ENCODE data around the gene ZSWIM7.
A peak's percentile ranks its signal among the peaks of the same experiment; 100 is the strongest.
"Not testable (repeated sequence)": the region's sequence is repeated elsewhere in the genome, so short reads cannot be mapped to it uniquely, and the experiment has no call there.

The ZSWIM7 gene

DNA sequence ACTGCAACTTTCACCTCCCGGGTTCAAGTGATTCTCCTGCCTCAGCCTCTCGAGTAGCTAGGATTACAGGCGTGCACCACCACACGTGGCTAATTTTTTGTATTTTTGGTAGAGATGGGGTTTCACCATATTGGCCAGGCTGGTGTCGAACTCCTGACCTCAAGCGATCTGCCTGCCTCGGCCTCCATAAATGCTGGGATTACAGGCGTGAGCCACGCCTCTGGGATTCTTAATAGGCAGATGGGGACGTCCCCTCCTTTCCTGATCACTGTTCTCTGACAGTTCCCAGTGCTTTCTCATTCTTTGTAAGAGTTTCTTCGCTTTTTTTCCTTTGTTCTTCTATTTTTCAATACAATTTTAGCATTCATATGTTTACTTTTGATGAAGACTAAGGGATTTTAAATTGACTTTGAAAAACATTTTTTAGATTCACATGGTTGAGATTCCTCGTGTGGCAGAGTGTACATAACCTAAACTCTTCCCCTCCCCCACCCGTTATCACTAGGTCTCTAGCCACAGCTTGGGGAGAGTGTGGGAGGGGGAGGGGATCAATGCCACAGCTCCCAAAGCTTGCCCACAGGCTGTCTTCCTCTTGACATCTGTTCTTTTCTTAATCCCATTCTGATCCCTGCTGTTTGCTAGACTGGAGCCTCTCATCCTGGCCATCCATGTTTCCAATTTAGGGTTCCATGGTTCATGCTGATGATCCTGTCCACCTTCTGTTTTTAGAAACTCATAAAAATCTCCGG is 43.5 kb downstream of the ZSWIM7 start:
- DNase-seq = no peak

DNA sequence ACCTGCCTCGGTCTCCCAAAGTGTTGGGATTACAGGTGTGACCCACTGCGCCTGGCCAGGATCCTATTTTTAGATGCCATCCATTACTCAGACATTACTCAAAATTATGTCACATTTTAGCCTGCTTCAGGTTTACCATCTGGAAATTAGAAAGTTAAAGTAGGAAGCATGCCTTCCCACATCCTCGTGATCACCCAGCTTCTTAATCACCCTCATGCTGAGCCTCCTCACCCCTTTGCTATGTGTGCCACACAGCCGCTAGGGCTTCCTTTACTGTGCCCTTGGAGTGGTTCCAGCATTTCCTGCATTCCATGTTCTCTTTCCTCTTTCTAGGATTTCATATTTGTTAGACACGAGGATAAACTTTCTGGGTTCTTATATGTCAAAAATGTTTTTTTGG is 45.3 kb downstream of the ZSWIM7 start:
- no peak for DNase-seq

DNA sequence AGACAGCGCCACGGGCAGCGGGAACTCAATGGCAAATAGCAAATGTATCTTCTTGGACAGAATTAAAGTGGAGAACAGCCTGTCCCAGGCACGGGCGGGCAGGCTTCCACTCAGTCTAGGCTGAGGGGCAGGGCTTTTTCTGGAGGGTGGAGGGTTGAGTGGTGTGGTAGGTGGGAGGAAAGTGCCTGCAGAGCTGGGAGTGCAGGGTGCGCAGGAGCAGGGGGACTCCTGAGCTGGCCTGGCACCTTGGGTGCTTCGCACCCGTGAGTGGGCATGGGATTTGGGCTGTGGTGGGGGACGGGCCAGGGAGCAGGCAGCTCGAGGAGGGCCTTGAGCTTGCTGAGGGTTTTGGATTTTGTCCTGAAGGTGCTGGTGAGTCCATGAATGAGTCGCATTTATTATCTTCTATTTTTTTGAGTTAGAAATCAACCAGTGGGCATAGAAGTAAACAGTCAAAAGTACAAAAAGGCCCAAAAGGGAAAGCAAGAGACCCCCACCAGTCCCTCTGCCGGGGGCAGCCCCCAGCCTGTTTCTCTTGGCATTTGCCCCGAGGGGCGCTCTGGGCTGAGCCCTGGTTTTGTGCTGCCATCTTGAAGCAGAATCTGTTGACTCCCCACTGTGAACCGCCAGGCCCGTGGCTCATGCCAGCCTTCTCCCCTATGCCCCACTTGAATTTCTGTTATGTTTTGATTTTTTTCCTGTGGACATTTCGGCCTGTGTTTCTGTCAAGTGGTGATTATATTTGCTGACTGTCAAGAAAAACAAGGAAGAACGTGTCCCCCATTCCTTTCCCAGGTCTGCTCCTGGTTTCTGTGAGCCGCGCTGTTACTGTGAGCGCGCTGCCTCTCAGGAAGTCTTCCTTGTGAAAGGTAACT is 46.4 kb downstream of the ZSWIM7 start:
- DNase-seq = no peak

DNA sequence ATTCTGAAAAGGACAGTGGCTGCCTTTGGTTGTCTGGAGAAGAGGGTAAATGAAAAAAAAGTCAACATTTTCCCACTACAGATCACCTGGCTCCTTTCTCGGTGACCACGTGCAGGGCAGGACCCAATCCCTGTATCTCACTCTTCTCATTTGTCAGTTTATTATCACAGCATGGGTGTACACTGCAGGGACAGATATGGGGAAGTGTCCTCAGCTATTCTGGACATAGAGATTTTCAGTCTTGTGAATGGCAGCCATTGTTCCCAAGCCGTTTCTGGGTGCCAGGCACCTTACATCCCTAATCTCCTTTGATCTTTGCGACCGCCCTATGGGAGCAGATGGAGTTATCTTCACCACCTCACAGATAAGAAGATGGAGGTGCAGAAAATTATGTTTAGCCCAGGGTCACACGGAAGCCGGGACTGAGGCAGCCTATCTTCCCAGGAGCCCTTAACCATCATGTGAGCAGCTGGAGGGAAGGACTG is 47.4 kb downstream of the ZSWIM7 start:
- DNase-seq = no peak

DNA sequence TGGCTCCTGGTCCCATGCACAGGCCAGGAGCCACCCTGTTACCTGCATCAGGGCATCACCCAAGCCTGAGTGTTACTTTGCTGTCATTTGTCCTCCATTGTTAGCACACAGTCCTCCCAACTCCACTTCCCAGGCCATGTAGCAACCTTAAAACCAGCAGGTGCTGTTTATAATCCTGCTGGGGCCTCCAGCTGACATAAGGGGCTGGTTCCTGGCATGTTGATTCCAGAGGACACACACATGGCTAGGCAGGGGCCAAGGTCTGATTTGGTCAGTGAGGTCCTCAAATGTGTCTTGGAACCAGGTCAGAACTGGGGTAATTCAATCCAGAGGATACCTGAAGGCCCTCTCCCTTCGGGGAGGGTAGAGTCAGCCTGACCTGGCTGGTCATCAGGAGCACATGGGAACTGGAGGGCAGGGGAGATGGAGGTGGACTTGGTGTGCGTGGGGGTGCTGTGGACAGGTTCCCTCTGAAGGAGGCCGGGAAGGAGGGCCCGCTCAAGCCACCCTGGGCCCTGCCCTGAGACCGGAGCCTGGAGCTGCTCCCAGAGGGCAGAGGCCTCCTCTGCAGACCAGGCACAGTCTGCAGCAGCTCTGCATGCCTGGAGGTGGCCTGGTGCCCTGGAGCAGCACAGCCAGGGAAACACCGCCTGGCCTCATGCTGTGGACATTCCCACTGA is 48.0 kb downstream of the ZSWIM7 start:
- DNase-seq = no peak

DNA sequence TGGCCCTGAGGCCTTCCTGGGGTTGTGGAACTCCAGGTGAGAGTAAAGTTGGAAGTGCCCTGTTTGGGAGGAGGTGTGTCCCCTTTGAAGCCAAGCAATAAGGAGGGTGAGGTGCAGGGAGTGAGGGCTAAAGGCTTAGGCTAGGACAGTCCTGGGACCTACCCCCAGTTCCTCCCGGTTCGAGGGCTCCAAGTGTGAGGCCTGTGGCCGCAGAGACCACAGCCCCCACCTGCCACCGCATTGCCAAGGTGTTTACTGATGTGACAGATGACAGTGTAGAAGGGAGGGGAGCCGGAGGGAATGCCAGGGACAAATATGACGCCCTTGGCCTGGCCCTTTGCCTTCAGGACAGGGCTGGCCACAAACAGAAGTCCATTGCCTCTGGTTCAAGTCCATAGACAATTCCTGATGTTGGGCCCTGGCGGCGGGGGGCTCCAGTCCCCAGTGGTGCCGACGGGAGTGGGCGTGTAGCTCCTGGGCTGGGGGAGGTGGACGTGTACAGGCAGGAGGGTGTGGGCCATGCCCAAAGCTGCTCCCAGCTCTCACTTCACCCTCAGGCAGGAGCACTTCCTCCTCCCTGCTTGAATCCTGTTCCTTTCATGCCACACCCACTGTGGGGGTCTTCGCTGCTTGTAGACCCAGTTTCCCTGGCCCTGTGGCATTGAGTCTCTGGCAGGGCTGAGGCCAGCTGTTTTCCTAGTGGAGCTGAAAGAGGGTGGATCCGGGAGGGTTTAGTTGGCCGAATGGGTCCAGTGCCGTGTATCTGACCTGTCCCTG is 51.3 kb downstream of the ZSWIM7 start:
- DNase-seq = no peak

DNA sequence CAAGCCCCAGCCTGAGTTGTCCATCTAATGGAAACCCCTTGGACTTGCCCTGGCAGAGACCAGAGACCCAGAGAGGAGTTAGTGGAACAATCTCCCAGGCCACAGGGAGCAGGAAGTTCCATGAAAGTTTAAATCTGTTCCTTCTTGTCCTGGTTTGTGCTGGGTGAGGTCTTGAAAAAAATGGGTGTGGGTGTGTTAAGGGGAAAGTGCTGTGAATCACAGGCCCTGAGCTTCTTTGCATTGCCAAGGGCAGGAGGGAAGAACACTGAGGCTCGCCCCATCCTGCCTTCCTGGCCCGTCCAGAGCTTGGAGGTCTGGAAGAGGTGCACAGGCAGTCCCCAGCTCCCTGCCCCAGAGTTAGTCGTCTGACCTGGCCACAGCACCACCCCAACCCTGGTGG is 52.2 kb downstream of the ZSWIM7 start:
- DNase-seq = no peak

DNA sequence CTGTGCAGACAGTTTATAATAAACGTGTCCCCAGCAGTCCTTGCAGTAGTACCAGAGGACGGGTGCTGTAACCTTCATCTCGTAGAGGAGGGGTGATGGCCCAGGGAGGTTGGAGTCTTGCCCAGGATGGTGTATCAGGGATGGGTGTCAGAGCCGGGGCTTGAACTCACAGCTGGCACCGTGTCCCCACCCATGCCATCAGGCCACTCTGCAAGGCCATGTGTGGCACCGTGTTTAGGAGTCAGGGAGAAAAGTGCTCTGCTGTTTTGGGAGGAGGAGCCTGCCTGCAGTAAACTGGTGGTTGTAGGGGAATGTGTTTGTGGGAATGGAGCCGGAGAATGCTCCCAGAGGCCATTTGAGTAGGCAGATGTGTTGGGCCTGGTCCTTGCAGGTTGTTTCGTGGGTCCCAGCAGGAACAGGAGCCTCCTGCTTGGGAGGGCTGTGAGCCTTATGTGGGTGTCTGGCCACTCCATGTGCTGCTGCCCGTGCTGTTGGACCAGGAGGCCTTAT is 52.8 kb downstream of the ZSWIM7 start:
- DNase-seq = no peak

DNA sequence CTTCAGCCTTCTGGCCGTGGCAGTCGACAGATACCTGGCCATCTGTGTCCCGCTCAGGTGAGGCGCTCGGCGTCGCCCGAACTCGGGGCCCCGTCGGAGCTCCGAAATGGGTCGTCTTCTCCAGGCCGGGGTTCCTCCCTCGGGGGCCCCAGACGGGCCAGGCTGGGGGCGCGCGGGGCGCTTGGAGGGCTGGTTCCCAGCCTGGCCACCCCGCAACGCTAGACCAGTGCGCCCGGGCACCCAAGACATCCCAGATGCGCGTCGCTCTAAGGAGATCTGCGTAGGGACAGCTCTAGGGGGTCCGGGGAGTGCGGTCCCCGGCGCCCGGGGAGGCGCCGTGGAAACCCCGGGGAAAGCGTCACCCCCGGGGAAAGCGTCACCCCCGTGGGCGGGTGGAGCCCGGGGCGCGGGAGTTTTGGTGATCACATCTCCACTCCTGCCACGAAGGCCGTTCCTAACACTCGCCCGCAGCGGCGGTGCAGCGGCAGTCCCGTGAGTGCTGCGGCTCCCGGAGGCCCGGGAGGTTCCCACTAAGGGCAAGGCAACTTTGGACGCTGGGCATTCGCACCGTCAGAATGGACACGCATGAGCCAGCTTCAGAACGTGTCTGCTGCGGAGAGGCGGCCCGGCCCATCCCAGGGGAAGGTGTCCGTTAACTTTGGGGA is 53.8 kb downstream of the ZSWIM7 start:
- DNase-seq = peak; percentile 15 to 30

DNA sequence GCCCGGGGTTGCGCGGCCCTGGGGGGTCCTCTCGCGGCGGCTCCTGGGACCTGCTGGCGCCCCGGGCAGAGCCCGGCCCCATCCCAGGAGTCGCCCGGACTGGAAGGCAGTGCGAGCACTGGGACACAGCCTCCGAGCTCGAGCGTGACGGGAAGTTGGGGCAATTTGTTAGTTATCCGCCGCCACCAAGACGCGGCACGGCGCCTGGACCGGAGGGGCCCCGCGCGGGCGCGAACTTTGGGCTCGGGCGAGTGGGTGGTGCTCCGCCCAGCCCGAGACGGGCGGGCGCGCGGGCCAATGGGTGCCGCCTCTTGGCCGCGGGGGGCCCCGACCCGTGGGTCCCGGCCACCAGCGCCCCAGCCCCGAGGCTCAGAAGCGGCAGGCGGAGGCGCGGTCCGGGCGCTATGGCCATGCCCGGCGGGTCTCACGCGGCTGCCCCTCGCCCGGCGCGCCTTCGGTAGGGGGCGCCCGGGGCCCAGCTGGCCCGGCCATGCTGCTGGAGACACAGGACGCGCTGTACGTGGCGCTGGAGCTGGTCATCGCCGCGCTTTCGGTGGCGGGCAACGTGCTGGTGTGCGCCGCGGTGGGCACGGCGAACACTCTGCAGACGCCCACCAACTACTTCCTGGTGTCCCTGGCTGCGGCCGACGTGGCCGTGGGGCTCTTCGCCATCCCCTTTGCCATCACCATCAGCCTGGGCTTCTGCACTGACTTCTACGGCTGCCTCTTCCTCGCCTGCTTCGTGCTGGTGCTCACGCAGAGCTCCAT is 54.6 kb downstream of the ZSWIM7 start, which contains the start of gene ADORA2B:
Gene ADORA2B (plus strand): TSS at position 372 of the 768 bp plus-strand sequence. CDS start 119 bp downstream, at position 491.
- DNase-seq = peak; percentile 55 to 66

DNA sequence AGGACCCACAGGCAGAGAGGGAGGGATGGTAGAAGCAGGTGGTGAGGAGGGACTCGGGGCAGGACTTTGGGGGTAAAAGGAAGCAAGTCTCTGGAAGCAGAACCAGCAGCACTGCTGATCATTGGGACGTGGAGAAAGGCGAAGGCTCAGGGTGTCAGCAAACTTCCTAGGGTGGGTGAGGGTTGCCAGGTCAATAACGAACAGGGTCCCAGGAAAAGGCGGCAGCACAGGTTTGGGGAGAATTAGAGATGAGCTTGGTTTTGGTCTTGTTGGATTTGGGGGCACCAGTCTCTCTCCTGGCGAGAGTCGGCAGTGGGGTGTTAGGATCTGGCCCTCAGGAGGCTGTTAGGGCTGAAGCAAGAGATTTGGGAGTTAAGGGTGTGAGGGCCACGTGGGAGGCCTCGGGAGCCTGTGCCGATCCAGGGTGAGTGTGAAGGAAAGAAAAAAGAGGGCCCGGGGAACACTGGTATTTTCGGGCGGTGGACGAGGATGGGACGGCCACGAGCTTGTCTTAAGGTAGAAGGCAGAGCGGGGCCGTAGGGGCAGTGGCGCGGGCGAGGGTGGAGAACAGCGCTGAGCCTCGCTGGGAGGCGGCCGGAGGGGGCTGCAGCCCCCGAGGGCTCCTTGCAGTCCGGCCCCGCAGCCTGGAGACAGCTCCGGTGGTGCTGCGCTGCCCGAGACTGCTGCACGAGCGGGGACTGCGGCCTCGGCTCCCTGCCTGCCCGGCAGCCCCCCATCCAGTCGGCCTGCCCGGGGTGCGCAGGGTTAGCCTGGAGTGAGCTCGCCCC is 55.3 kb downstream of the ZSWIM7 start:
- no peak for DNase-seq

DNA sequence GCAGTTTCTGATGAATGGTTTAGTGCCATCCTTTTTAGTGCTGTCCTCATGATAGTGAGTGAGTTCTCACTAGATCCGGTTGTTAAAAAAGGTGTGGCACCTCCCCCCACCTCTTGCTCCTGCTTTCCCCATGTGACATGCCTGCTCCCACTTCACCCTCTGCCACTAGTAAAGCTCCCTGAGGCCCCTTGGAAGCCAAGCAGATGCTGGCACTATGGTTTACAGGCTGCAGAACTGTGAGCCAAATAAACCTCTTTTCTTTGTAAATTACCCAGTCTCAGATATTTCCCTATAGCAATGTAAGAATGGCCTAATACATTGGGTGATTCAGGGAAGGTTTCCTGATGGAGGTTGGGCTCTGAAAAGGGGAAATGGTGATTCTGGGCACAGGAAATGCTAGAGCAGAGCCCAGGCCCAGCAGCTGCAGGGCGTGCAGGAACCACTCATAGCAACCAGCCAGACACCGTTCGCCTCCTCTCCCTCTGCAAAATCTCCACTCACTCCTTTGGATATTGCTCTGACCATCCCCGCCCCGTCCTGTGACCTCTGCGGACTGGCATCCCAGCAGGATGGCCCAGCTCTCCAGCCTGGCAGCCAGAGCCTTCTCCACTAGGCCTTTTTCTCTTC is 57.2 kb downstream of the ZSWIM7 start:
- no peak for DNase-seq

DNA sequence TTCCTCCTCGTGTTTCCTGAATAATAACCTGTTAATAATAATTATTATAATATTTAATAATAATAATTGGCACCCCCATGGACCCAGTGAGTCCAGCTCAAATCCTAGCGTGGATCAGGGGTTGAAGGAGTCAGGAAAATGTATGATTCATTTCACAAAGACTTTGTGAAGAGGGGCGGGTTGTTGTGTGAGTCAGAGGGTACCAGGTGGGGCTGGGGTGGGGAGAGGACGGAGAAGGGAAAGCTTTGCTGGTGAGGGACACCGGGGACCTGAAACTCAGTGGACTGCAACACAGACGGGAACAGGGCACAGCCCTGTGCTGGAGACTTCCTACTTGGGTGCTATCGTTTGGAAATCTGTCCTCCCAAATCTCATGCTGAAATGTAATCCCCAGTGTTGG is 57.7 kb downstream of the ZSWIM7 start:
- no peak for DNase-seq

DNA sequence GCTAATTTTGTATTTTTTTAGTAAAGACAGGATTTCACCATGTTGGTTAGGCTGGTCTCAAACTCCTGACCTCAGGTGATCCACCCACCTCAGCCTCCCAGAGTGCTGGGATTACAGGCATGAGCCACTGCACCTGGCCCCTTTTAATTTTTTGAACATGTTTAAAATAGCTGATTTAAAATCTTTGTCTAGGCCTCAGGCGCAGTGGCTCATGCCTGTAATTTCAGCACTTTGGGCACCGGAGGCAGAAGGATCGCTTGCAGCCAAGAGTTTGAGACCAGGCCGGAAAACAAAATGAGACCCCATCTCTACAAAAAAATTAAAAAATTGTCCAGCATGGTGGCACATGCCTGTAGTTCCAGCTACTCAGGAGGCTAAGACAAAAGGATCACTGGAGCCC is 63.0 kb downstream of the ZSWIM7 start:
- not testable (repeated sequence) for DNase-seq

DNA sequence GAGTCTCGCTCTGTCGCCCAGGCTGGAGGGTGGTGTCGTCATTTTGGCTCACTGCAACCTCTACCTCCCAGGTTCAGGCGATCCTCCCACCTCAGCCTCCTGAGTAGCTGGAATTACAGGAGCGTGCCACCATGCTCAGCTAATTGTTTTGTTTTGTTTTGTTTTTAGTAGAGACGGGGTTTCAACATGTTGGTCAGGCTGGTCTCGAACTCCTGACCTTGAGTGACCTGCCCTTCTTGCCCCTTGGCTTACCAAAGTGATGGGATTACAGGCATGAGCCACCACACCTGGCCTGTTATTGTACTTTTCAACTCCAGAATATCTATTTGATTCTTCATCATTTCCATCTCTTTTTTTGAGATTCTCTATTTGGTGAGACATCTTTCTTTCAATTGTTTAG is 63.6 kb downstream of the ZSWIM7 start:
- DNase-seq = no peak

DNA sequence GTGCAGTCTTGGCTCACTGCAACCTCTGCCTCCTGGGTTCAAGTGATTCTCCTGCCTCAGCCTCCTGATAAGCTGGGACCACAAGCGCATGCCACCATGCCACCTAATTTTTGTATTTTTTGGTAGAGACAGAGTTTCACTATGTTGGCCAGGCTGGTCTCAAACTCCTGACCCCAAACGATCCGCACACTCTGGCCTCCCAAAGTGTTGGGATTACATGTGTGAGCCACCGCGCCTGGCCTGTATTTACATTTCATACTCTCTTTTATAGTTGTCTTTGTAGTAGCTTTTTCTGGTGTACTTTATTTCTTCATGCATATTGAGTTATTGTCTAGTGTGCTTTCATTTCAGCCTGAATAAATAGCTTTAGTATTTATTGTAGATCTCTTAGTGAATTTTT is 64.6 kb downstream of the ZSWIM7 start:
- DNase-seq = no peak

DNA sequence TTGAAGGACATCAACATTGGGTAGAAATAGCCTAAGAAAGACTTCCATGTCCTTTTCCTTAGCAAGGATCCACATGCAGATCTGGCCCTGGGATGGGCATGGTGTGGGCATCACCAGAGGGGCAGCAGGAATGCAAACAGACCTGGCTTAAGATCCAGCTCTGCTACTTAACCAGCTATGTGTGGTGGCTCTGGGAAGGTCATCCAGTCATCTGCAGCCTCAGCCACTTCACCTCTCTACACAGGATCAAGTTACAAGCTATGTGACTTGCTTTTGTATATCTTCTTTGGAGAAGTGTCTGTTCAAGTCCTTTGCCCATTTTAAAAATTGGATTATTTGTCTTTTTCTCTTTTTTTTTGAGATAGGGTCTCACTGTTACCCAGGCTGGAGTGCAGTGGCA is 68.1 kb downstream of the ZSWIM7 start:
- no peak for DNase-seq

DNA sequence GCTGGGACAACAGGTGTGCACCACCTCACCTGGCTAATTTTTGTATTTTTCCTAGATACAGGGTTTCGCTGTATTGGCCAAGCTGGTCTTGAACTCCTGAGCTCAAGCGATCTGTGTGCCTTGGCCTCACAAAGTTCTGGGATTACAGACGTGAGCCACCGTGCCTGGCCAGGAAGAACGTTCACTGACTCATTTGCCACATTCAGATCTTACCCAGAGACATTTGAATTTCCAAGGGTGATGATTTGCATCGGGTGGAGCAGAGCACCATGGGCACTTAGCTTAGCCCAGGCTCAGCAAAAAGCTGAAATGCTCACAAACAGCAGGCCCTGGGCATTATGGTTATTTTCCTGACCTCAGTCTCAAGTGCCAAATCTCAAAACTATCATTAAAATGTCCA is 69.1 kb downstream of the ZSWIM7 start:
- no peak for DNase-seq

DNA sequence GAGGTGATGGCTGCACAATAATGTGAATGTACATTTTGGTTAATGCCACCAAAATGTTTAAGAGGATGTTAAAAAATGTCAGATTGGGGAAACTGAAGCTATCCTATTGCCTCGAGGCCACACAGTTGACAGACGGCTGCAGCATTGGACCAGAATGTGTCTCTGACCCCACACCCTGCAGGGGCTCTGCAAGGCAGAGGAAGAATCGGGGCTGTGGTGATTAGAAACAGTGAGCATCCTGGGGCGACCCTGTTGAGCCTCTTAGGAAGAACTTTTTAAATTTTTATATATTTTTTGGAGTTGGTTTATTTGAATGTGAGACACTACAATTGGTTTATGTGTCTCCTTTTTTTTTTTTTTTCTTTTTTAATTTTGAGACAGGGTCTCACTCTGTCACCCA is 69.6 kb downstream of the ZSWIM7 start:
- DNase-seq = no peak

All from activated CD4-positive, alpha-beta T cell treated with anti-CD3 and anti-CD28 coated beads, Interleukin-2, amount 50 U/mL, for 48 hours (primary cell).